H1 (cell line): ENCODE data around the gene BPGM. TPM values are rescaled to one million over a fixed set of nuclear protein-coding genes. Genes with fewer than 3 reads are reported as not detected.

Experiments used
- RFX5 ChIP-seq: IDR thresholded peaks from 2 replicates; pipeline ENCODE4 v1.6.1; 2011; ENCODE audit warnings: low read depth, low read length, improper control_type of control experiment, borderline replicate concordance
- polyA plus RNA-seq, 7 experiments: library from polyadenylated mRNA; depleted of rRNA in 3 of 7; stranded (reverse) in 5 of 7; unstranded in 2 of 7; fragments of >200 nt in 5 of 7; fragments of 200-250 nt in 2 of 7; gene quantifications; 1 replicate in 5 of 7; 2 replicates in 1 of 7; 4 replicates in 1 of 7; pipeline versions ENCODE4 v1.2.1 to v1.2.3, GENCODE V29; 2011 to 2013; ENCODE audit warnings: missing spikeins in 2 of 7, mixed read lengths in 2 of 7
- total RNA-seq: library from RNA; stranded (reverse); fragmentation: NEBNext Ultra II Directional; extraction: Animal tissue kit (Norgen Biotek cat#: 25700); gene quantifications from 2 replicates; pipeline ENCODE4 v1.2.1, GENCODE V29; 2021

BPGM gene
- total and polyA plus RNA-seq, 2 of the 8 experiments (the other 6 are each of a cell fraction or from before 2014, with no cell fraction given) = 9.7 to 15.3 TPM

GRCh38 chr7:134667899-134668298, 21.2 kb downstream of the BPGM start (continued):
- TF ChIP-seq RFX5 = no peak
